ENCODE data around the gene TNFAIP8L1. TPM values are rescaled to one million over a fixed set of nuclear protein-coding genes. Genes with fewer than 3 reads are reported as not detected.

TNFAIP8L1 gene
- total and polyA plus RNA-seq, 2 of the 8 experiments (the other 6 are each of a cell fraction or from before 2014, with no cell fraction given): 3.2 to 6.1 TPM

DNA sequence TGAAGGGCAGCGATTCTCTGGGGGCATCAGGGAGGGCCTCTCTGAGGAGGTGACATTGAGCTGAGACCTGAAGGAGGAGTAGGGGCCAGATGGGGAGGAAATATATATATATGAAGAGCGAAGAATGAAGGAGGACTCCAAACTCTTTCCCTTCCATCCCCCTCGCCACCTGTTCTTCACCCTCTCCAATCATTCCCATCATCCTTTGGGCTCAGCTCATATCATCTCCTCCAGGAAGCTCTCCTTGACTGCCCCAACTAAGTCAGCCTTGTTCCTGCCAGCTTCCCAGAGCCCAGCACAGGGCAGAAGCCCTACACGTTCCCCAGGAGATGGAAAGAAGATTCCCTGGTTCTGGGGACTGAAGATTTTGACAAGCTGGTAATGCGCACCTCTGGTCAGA is 46.9 kb upstream of the TNFAIP8L1 start (continued):
- TF ChIP-seq CBX8 (IDR thresholded peaks at IDR 0.05; ENCODE audit: borderline replicate concordance, low read depth, low read length) (no peak), KDM1A (IDR thresholded peaks at IDR 0.05; ENCODE audit: borderline replicate concordance, low read length) (no peak), YY1 (IDR thresholded peaks at IDR 0.05; ENCODE audit: low read depth, low read length) (no peak), EZH2 (IDR thresholded peaks at IDR 0.05; ENCODE audit: low read depth, low read length, severe bottlenecking) (no peak)
